Testis (tissue), 2 donors: ENCODE results near the gene KCNH6.

Experiments used
- POLR2A ChIP-seq: fragments of 450-650 bp; IDR thresholded peaks from one replicate; pipeline ENCODE4 v1.6.1; 2017; ENCODE audit warnings: antibody characterized with exemption, mild to moderate bottlenecking, moderate library complexity
- TF ChIP-seq, protein P1 (sequence below), 3 experiments: fragments of 450-650 bp in 2 of 3; fragments of 200-600 bp in 1 of 3; sonication (generic) in 1 of 3; IDR thresholded peaks; one replicate each; pipeline ENCODE4 v1.5.1; 2016 to 2019; ENCODE audit warnings: antibody characterized with exemption in 3 of 3, mild to moderate bottlenecking in 2 of 3, moderate library complexity in 1 of 3

DNA sequence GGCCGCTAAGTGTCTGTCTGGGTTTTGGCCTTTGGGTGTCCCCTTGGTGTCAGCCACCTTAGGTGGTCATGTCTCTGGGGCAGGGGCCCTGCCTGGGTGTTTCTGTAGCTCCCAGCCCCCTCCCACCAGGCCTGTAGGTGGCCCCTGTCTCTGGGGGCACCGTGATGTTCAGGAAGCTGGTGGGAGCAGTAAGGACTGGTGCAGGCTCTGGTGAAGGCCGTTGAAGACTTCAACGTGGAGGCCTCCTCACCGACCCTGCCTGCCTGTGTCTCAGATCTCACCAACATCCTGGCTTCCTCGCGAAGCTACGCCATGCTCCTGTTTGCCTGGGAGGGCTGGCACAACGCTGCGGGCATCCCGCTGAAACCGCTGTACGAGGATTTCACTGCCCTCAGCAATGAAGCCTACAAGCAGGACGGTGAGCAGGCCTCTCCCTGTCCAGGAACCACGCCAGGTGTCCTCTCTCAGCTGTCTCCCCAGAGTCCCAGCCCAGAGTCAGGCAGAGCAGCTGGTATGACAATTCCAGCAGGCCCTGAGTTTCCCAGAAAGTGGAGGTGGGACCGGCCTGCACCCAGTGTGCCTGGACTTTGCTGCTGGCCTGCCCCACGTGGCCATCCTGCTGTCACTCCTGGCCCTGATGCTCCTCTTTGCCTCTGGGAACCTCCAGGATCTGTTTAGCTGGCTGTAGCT, 43.5 kb upstream of the KCNH6 start:
- no peak for TF ChIP-seq POLR2A
- TF ChIP-seq, protein P1, sequence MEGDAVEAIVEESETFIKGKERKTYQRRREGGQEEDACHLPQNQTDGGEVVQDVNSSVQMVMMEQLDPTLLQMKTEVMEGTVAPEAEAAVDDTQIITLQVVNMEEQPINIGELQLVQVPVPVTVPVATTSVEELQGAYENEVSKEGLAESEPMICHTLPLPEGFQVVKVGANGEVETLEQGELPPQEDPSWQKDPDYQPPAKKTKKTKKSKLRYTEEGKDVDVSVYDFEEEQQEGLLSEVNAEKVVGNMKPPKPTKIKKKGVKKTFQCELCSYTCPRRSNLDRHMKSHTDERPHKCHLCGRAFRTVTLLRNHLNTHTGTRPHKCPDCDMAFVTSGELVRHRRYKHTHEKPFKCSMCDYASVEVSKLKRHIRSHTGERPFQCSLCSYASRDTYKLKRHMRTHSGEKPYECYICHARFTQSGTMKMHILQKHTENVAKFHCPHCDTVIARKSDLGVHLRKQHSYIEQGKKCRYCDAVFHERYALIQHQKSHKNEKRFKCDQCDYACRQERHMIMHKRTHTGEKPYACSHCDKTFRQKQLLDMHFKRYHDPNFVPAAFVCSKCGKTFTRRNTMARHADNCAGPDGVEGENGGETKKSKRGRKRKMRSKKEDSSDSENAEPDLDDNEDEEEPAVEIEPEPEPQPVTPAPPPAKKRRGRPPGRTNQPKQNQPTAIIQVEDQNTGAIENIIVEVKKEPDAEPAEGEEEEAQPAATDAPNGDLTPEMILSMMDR (IDR thresholded peaks at IDR 0.05): no peak
